ENCODE measurements around the gene UBAP2L.
A peak's percentile ranks its signal among the peaks of the same experiment; 100 is the strongest.
"Not testable (repeated sequence)": the region's sequence is repeated elsewhere in the genome, so short reads cannot be mapped to it uniquely, and the experiment has no call there.

UBAP2L gene

GRCh38 chr1:154198756-154199562, 21.8 kb upstream of the UBAP2L start:
- peak; percentile 54 for DNase-seq

GRCh38 chr1:154199563-154199879, 21.2 kb upstream of the UBAP2L start:
- no peak for DNase-seq

GRCh38 chr1:154205778-154206177, 15.0 kb upstream of the UBAP2L start:
- DNase-seq, result not testable (repeated sequence)

GRCh38 chr1:154206196-154206595, 14.6 kb upstream of the UBAP2L start, which contains the start of gene CFAP141:
TSS of gene CFAP141 (minus strand) at chr1:154206333. CDS start at chr1:154206307, 26 bp downstream.
- no peak for DNase-seq

DNA sequence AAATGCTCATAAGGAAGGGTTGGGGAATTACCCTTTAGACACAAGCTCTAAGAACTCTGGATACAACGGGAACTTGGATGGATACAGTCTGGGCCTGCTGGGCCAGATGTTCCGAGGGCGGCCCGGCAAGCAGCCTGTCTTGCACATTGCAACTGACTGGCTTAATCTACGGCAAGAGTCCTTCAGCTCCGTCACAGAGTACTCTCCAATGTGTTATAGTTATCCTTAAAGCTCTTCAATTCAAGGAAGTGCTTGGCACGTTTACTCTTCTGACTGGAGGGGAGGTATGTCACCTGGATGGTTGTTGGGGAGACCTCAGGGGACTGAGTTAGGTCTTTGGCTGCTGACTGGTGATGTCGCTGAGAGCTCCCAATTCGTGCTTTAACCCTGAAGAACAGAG, 13.5 kb upstream of the UBAP2L start:
- DNase-seq, result no peak

DNA sequence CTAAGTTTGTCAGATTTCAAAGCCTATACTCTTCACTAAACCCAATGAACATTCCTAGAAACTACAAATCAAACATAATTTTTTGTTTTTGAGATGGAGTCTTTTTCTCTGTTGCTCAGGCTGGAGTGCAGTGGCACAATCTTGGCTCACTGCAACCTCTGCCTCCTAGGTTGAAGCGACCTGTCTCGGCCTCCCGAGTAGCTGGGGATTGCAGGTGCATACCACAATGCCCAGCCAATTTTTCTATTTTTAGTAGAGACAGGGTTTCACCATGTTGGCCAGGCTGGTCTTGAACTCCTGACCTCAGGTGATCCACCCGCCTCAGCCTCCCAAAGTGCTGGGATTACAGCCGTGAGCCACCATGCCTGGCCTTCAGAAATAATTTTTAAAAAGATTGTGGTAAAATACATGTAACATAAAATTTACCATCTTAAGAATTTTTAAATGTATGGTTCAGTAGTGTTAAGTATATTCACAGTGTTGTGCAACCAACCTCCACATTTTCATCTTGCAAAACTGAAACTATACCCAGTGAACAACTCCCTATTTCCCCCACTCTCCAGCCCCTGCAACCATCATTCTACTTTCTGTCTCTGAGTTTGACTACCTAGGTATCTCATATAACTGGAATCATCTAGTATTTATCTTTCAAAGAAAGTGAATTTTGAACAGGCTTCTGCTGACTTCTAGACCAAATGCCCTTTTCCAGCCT, 11.9 kb upstream of the UBAP2L start:
- no peak for DNase-seq

DNA sequence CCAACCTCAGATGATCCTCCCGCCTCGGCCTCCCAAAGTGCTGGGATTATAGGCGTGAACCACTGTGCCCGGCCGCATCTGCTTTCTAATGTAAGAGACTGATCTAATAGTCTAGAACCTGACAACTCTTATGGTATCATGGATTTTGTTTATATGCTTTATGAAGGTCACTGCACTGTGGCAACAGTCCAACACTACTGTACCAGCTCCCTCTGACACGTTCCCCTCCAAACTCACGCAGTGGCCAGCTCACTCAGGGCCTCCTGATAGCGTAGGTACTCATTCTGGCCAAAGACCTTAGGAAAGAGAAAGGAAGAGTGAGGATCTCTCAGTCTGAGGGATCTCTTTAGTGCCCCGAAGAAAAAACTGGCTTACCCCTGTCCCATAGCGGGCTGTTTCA, 8.7 kb upstream of the UBAP2L start:
- no peak for DNase-seq

DNA sequence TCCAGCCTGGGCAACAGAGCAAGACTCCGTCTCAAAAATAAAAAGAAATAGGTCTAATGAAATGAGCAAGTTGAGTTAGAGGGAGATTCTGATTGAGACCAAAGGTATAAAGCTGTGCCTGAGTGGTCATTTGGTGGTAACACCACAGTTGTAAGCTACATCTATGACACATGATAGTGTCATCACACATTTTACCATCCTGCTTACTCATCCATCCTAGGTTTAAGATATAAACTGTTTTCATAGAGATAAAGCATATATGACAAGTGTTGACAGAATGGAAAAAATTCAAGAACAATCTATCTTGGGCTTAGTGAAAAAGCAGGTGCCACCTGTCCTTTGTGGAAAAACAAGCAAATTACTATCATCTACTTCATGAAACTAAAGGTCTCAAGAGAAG, 7.5 kb upstream of the UBAP2L start:
- no peak for DNase-seq

- DNase-seq, result no peak
These were observed 2.2 kb upstream of the UBAP2L start for GRCh38 chr1:154218545-154218944.

DNA sequence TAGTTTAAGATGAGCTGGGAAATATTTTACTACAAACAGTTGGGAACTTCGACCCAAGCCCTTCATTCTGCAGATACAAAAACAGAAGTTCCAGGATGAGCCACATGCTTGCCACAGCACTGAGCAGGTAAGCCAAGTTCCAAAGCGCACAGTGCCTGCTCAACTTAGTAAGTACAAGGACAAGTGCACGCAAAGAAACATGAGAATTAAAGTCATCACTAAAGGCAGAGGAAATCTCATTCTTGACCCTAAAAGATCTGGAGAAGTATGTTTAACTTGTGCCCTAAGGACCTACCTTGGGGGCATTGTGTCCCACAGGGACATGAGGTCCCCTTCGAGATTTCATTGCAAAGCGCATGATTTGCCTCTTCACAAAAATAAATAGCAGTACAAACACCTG, 1.2 kb upstream of the UBAP2L start:
- no peak for DNase-seq

GRCh38 chr1:154220970-154221277, 169 bp downstream of the UBAP2L start:
- no peak for DNase-seq

- DNase-seq, result peak; percentile 70
These were observed 685 bp downstream of the UBAP2L start for GRCh38 chr1:154221278-154222001.

- DNase-seq, result no peak
These were observed 1.8 kb downstream of the UBAP2L start for GRCh38 chr1:154222518-154222917.

DNA sequence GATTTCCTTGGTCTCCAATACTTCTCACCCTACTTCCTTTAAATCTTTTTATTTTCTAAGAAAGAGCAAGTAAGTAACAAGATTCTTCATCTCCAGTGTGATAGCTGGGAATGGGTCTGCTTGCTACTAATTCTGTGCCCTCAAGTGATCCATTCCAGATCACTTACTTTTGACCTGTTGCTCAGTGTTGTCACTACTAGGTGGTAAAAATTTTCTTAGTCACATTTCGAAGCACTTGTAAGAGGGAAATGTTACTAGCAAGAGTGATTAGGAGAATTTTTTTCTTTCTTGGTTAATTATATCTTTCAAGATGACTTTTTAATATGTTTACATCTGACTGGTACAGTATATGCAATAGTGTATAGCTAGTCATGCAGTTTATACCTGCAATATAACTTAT, 2.2 kb downstream of the UBAP2L start:
- no peak for DNase-seq

- DNase-seq, result no peak
These were observed 2.9 kb downstream of the UBAP2L start for GRCh38 chr1:154223621-154224020.

GRCh38 chr1:154225370-154225769, 4.6 kb downstream of the UBAP2L start:
- no peak for DNase-seq

DNA sequence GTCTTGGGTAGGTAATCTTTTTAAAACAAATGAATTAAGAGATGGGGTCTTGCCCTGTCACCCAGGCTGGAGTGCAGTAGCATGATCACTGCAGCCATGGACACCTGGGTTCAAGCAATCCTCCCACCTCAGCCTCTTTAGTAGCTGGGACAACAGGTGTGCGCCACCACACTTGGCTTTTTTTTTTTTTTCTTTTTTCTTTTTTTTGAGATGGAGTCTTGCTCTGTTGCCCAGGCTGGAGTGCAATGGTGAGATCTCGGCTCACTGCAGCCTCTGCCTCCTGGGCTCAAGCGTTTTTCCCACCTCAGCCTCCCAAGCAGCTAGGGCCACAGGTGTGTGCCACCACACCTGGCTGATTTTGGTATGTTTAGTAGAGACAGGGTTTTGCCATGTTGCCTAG, 10.4 kb downstream of the UBAP2L start:
- not testable (repeated sequence) for DNase-seq

DNA sequence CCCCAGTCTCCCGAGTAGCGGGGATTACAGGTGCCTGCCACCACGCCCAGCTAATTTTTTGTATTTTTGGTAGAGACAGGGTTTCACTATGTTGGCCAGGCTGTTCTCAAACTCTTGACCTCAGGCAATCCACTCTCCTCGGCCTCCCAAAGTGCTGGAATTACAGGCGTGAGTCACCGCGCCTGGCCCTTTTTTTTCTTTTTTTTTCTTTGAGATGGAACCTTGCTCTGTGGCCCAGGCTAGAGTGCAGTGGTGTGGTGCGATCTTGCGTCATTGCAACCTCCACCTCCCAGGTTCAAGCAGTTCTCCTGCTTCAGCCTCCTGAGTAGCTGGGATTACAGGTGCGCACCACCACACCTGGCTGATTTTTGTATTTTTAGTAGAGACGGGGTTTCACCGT, 12.4 kb downstream of the UBAP2L start:
- not testable (repeated sequence) for DNase-seq

GRCh38 chr1:154236855-154237254, 16.1 kb downstream of the UBAP2L start:
- DNase-seq, result no peak

DNA sequence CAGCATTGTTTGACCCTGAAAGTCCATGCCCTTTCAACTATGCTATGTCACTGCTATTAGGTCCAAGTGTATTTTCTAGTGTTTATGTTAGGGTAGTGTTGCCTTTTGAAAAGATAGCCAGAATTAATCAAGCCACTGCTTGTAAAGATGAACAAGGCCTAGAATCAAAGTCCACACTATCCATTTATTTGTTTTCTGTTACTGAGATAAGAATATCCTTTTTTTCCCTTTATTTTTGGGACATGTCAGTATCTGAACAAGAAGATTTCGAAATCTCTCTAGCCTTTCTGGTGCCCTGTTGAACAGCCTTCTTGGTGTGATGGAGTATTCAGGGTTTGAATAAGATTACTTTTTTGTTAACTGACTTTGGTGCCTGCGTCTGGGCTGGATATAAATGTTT, 16.7 kb downstream of the UBAP2L start:
- no peak for DNase-seq

DNA sequence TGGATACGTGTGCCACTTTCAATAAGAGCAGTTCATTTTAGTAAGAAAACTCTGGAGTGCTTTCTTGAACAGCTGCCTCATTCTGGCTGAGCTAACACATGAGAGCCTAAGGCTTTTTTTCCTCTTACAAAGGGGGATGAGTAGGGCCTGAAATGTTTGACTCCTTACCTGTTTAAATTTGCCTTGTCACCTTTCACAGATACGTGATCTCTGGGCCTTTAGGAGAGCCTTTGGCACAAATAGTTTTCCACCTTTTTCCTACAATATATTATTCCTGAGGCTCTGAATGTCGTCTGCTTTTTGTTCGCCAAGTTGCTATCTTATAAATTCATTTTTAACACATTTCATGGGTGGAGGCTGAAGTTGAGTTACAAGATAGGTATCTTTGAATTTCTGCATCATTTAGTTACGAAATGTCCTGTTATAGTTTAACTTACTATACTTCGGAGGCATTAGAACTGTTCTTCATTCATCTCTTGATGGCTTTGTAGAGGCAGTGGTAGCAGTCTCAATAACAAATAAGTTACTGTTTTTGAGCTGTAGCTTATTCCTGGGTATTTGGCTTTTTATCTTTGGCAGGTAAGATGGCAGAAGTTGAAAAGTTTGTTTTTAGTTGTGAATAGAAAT, 17.2 kb downstream of the UBAP2L start:
- DNase-seq, result no peak

- DNase-seq, result no peak
These were observed 18.7 kb downstream of the UBAP2L start for GRCh38 chr1:154239491-154239890.

GRCh38 chr1:154240294-154240833, 19.6 kb downstream of the UBAP2L start:
- DNase-seq, result no peak
